Fibroblast of lung (primary cell): ENCODE data around the gene CHCHD1. TPM values are rescaled to one million over a fixed set of nuclear protein-coding genes. Genes with fewer than 3 reads are reported as not detected.

Experiments
- DNase-seq, 2 donors: peaks; one replicate each; pipeline versions ENCODE4 v3.0.0 to v3.0.0-alpha.2; 2010; ENCODE audit warnings: low read depth in 2 of 2
- H2AFZ ChIP-seq: 2 replicates; pipeline ENCODE4 v1.5.1; 2012; ENCODE audit warnings: low read length, control low read depth, inconsistent platforms
- H3K27ac ChIP-seq: 2 replicates; pipeline ENCODE4 v1.5.1; 2011; ENCODE audit warnings: low read length, control low read depth; ENCODE audit not compliant: insufficient read depth
- H3K27me3 ChIP-seq: 2 replicates; pipeline ENCODE4 v1.5.1; 2011; ENCODE audit warnings: mild to moderate bottlenecking, low read length; ENCODE audit not compliant: control insufficient read depth, insufficient read depth
- H3K36me3 ChIP-seq: 2 replicates; pipeline ENCODE4 v1.5.1; 2011; ENCODE audit warnings: low read length; ENCODE audit not compliant: control insufficient read depth, insufficient read depth
- H3K4me1 ChIP-seq: 2 replicates; pipeline ENCODE4 v1.5.1; 2011; ENCODE audit warnings: low read length; ENCODE audit not compliant: control insufficient read depth, insufficient read depth; ENCODE audit errors: extremely low read depth
- H3K4me2 ChIP-seq: 2 replicates; pipeline ENCODE4 v1.5.1; 2011; ENCODE audit warnings: low read length, control low read depth; ENCODE audit not compliant: insufficient read depth; ENCODE audit errors: extremely low read depth
- H3K4me3 ChIP-seq, 4 experiments: fragments of 200-600 bp in 1 of 4; sonication (generic) in 1 of 4; replicated peaks in 1 of 4; 2 replicates each; pipeline ENCODE4 v1.5.1; 2011 to 2016; ENCODE audit warnings: low read length in 4 of 4, low read depth in 3 of 4, mild to moderate bottlenecking in 3 of 4, control low read depth in 2 of 4, inconsistent platforms in 1 of 4, mixed read lengths in 1 of 4; ENCODE audit not compliant: insufficient read depth in 1 of 4; ENCODE audit errors: control extremely low read depth in 1 of 4
- H3K79me2 ChIP-seq: 2 replicates; pipeline ENCODE4 v1.5.1; 2012; ENCODE audit warnings: mild to moderate bottlenecking, low read length, inconsistent platforms; ENCODE audit not compliant: control insufficient read depth, insufficient read depth
- H3K9ac ChIP-seq: 2 replicates; pipeline ENCODE4 v1.5.1; 2011; ENCODE audit warnings: mild to moderate bottlenecking, low read length, control low read depth; ENCODE audit not compliant: insufficient read depth
- H3K9me3 ChIP-seq: 2 replicates; pipeline ENCODE4 v1.5.1; 2012; ENCODE audit warnings: low read depth, low read length; ENCODE audit not compliant: control insufficient read depth, insufficient read depth
- H4K20me1 ChIP-seq: 2 replicates; pipeline ENCODE4 v1.5.1; 2011; ENCODE audit warnings: low read length; ENCODE audit not compliant: control insufficient read depth, insufficient read depth; ENCODE audit errors: extremely low read depth
- EZH2 ChIP-seq: IDR thresholded peaks from 2 replicates; pipeline ENCODE4 v1.5.1; 2012; ENCODE audit warnings: low read length, control low read depth, mild to moderate bottlenecking; ENCODE audit errors: missing control alignments
- polyA plus RNA-seq, 2 donors: library from polyadenylated mRNA; depleted of rRNA in 1 of 2; stranded (reverse) in 1 of 2; unstranded in 1 of 2; fragments of >200 nt; gene quantifications; 2 replicates each; pipeline ENCODE4 v1.2.1, GENCODE V29; 2011 to 2012; ENCODE audit warnings: missing spikeins in 1 of 2
- total RNA-seq: library from RNA; depleted of rRNA; stranded (reverse); fragments of >200 nt; gene quantifications from 2 replicates; pipeline ENCODE4 v1.2.1, GENCODE V29; 2014
- TF ChIP-seq, protein P1 (sequence below), 2 donors: IDR thresholded peaks in 1 of 2; conservative IDR thresholded peaks in 1 of 2; 1 replicate in 1 of 2; 2 replicates in 1 of 2; pipeline ENCODE4 v1.5.1; 2011 to 2012; ENCODE audit warnings: low read length in 2 of 2, control low read depth in 1 of 2, inconsistent platforms in 1 of 2, low read depth in 1 of 2, mild to moderate bottlenecking in 1 of 2

The CHCHD1 gene
- total and polyA plus RNA-seq, 2 donors (not counting 1 experiment from before 2014, with no cell fraction given) = 21.3 to 31.0 TPM

DNA sequence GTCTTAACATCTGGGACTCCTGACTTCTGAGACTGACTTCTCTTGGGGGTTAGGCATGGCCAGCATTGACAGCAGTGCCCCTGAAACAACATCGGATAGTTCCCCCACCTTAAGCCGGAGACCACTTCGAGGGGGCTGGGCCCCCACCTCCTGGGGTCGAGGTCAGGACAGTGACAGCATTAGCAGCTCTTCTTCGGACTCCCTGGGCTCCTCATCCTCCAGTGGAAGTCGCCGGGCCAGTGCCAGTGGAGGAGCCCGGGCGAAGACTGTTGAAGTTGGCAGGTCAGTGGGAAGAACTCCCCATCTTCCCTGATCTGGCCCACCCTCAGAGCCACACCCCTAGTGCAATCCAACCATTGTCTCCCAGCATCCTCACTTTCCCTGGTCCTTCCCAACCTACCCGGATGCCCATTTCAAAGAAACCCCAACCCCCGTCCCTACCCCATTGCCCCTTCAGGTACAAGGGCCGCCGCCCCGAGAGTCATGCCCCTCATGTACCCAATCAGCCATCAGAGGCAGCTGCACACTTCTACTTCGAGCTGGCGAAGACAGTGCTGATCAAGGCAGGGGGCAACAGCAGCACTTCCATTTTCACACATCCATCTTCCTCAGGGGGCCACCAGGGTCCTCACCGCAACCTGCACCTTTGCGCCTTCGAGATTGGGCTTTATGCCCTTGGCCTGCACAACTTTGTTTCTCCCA, 15.6 kb downstream of the CHCHD1 start:
- DNase-seq = no peak
- no peak overlapping the region for H3K4me3 ChIP-seq
- peaks cover 41% of the 10 kb centered on the region for H3K36me3 ChIP-seq
- H3K4me1 ChIP-seq = no peaks in the 10 kb centered on the region
- no peak overlapping the region for H3K9ac ChIP-seq
- no peak overlapping the region for H3K27ac ChIP-seq
- H2AFZ ChIP-seq = no peak overlapping the region
- no peak for TF ChIP-seq EZH2
- TF ChIP-seq, protein P1, sequence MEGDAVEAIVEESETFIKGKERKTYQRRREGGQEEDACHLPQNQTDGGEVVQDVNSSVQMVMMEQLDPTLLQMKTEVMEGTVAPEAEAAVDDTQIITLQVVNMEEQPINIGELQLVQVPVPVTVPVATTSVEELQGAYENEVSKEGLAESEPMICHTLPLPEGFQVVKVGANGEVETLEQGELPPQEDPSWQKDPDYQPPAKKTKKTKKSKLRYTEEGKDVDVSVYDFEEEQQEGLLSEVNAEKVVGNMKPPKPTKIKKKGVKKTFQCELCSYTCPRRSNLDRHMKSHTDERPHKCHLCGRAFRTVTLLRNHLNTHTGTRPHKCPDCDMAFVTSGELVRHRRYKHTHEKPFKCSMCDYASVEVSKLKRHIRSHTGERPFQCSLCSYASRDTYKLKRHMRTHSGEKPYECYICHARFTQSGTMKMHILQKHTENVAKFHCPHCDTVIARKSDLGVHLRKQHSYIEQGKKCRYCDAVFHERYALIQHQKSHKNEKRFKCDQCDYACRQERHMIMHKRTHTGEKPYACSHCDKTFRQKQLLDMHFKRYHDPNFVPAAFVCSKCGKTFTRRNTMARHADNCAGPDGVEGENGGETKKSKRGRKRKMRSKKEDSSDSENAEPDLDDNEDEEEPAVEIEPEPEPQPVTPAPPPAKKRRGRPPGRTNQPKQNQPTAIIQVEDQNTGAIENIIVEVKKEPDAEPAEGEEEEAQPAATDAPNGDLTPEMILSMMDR (conservative IDR thresholded peaks at IDR 0.05 in 1 of 2, IDR thresholded peaks at IDR 0.05 in 1 of 2; ENCODE audit: low read depth in 1 of 2, low read length in 2 of 2) = no peak
- no peaks in the 10 kb centered on the region for H3K79me2 ChIP-seq
- no peaks in the 10 kb centered on the region for H4K20me1 ChIP-seq
- no peak overlapping the region for H3K4me2 ChIP-seq
- H3K9me3 ChIP-seq = no peaks in the 10 kb centered on the region
- no peaks in the 10 kb centered on the region for H3K27me3 ChIP-seq

DNA sequence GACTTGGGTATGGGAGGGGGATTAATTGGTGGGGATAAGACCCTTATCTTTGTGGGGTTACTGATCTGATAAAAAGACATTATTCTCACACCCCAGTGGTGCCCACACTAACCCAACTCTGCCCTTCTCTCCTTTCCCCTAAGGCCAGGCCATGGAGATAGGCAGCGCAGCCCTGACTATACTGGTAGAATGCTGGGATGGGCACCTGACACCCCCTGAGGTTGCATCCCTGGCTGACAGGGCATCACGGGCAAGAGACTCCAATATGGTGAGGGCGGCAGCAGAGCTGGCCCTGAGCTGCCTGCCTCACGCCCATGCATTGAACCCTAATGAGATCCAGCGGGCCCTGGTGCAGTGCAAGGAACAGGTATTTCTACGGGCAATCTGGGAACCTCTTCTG, 16.2 kb downstream of the CHCHD1 start:
- TF ChIP-seq, protein P1 (conservative IDR thresholded peaks at IDR 0.05 in 1 of 2, IDR thresholded peaks at IDR 0.05 in 1 of 2; ENCODE audit: low read depth in 1 of 2, low read length in 2 of 2) = no peak
- TF ChIP-seq EZH2 = no peak
- Histone ChIP-seq H2AFZ (no peak overlapping the region), H3K4me3 (no peak overlapping the region), H3K9ac (no peak overlapping the region), H3K36me3 (peaks cover 42% of the 10 kb centered on the region), H3K27me3 (no peaks in the 10 kb centered on the region), H3K4me2 (no peak overlapping the region), H3K4me1 (no peaks in the 10 kb centered on the region), H3K79me2 (no peaks in the 10 kb centered on the region), H4K20me1 (no peaks in the 10 kb centered on the region), H3K27ac (no peak overlapping the region), H3K9me3 (no peaks in the 10 kb centered on the region)
- DNase-seq = no peak

DNA sequence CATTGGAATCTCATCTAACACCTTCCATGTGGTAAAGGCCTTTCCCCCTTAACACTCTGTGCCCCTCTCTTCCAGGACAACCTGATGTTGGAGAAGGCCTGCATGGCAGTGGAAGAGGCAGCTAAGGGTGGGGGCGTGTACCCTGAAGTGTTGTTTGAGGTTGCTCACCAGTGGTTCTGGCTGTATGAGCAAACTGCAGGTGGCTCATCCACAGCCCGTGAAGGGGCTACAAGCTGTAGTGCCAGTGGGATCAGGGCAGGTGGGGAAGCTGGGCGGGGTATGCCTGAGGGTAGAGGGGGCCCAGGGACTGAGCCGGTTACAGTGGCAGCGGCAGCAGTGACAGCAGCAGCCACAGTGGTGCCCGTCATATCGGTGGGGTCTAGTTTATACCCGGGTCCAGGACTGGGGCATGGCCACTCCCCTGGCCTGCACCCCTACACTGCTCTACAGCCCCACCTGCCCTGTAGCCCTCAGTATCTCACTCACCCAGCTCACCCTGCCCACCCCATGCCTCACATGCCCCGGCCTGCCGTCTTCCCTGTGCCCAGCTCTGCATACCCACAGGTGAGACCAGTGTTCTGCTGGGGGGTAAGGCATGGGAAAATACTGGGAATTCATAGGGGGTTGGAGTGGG, 17.2 kb downstream of the CHCHD1 start:
- H3K4me2 ChIP-seq = no peak overlapping the region
- H3K9me3 ChIP-seq = no peaks in the 10 kb centered on the region
- H2AFZ ChIP-seq = no peak overlapping the region
- H4K20me1 ChIP-seq = no peaks in the 10 kb centered on the region
- H3K4me3 ChIP-seq = no peak overlapping the region
- H3K27ac ChIP-seq = no peak overlapping the region
- TF ChIP-seq EZH2 = no peak
- TF ChIP-seq, protein P1 (conservative IDR thresholded peaks at IDR 0.05 in 1 of 2, IDR thresholded peaks at IDR 0.05 in 1 of 2; ENCODE audit: low read depth in 1 of 2, low read length in 2 of 2) = no peak
- H3K36me3 ChIP-seq = peaks cover 41% of the 10 kb centered on the region
- H3K9ac ChIP-seq = no peak overlapping the region
- no peak for DNase-seq
- no peaks in the 10 kb centered on the region for H3K4me1 ChIP-seq
- no peaks in the 10 kb centered on the region for H3K27me3 ChIP-seq
- no peaks in the 10 kb centered on the region for H3K79me2 ChIP-seq
